ENCODE measurements around the gene OPCML.

OPCML gene

GRCh38 chr11:132804258-132804657 is 728.0 kb downstream of the OPCML start:
- Histone ChIP-seq H3F3A (ENCODE audit: insufficient read depth, low read length) (no peaks in the 10 kb centered on the region), H3K9me2 (ENCODE audit: low read depth, low read length) (no peaks in the 10 kb centered on the region), H3K79me2 (ENCODE audit: insufficient read depth, low read length) (no peaks in the 10 kb centered on the region), H4K20me1 (ENCODE audit: insufficient read depth, low read length) (no peaks in the 10 kb centered on the region), H3K9me3 (ENCODE audit: low read length) (no peaks in the 10 kb centered on the region), H2AFZ (ENCODE audit: low read length) (no peak overlapping the region), H3K4me3 (ENCODE audit: low read depth, low read length, poor library complexity, severe bottlenecking) (no peak overlapping the region), H3K27ac (ENCODE audit: low read depth, low read length, poor library complexity, severe bottlenecking) (no peak overlapping the region), H3K36me3 (ENCODE audit: insufficient read depth, low read length) (no peaks in the 10 kb centered on the region), H3K9ac (ENCODE audit: low read length) (no peak overlapping the region), H3K27me3 (ENCODE audit: insufficient read depth, low read length) (no peaks in the 10 kb centered on the region), H3K4me1 (ENCODE audit: insufficient read depth, low read length, severe bottlenecking) (no peaks in the 10 kb centered on the region), H3K4me2 (ENCODE audit: low read length) (no peak overlapping the region)
- no peak for TF ChIP-seq EZH2 (IDR thresholded peaks at IDR 0.05; ENCODE audit: borderline replicate concordance, low read length)
- TF ChIP-seq CTCF (IDR thresholded peaks at IDR 0.05; ENCODE audit: low read length) = no peak

- Histone ChIP-seq H3K36me3 (ENCODE audit: insufficient read depth, low read length) (no peaks in the 10 kb centered on the region), H3K27me3 (ENCODE audit: insufficient read depth, low read length) (no peaks in the 10 kb centered on the region), H4K20me1 (ENCODE audit: insufficient read depth, low read length) (no peaks in the 10 kb centered on the region), H3K79me2 (ENCODE audit: insufficient read depth, low read length) (no peaks in the 10 kb centered on the region), H3F3A (ENCODE audit: insufficient read depth, low read length) (no peaks in the 10 kb centered on the region), H2AFZ (ENCODE audit: low read length) (no peak overlapping the region), H3K9me2 (ENCODE audit: low read depth, low read length) (no peaks in the 10 kb centered on the region), H3K4me1 (ENCODE audit: insufficient read depth, low read length, severe bottlenecking) (no peaks in the 10 kb centered on the region), H3K4me3 (ENCODE audit: low read depth, low read length, poor library complexity, severe bottlenecking) (no peak overlapping the region), H3K9me3 (ENCODE audit: low read length) (no peaks in the 10 kb centered on the region), H3K27ac (ENCODE audit: low read depth, low read length, poor library complexity, severe bottlenecking) (no peak overlapping the region), H3K9ac (ENCODE audit: low read length) (no peak overlapping the region), H3K4me2 (ENCODE audit: low read length) (no peak overlapping the region)
- TF ChIP-seq EZH2 (IDR thresholded peaks at IDR 0.05; ENCODE audit: borderline replicate concordance, low read length) (no peak), CTCF (IDR thresholded peaks at IDR 0.05; ENCODE audit: low read length) (no peak)
These were observed 728.9 kb downstream of the OPCML start for GRCh38 chr11:132803436-132803835.

GRCh38 chr11:132802947-132803346 is 729.4 kb downstream of the OPCML start:
- no peak overlapping the region for H3K9ac ChIP-seq (ENCODE audit: low read length)
- H3K27ac ChIP-seq (ENCODE audit: low read depth, low read length, poor library complexity, severe bottlenecking) = no peak overlapping the region
- H3K9me2 ChIP-seq (ENCODE audit: low read depth, low read length) = no peaks in the 10 kb centered on the region
- H3K79me2 ChIP-seq (ENCODE audit: insufficient read depth, low read length) = no peaks in the 10 kb centered on the region
- no peaks in the 10 kb centered on the region for H3K27me3 ChIP-seq (ENCODE audit: insufficient read depth, low read length)
- no peak for TF ChIP-seq EZH2 (IDR thresholded peaks at IDR 0.05; ENCODE audit: borderline replicate concordance, low read length)
- no peak for TF ChIP-seq CTCF (IDR thresholded peaks at IDR 0.05; ENCODE audit: low read length)
- H3K4me1 ChIP-seq (ENCODE audit: insufficient read depth, low read length, severe bottlenecking) = no peaks in the 10 kb centered on the region
- no peaks in the 10 kb centered on the region for H3K9me3 ChIP-seq (ENCODE audit: low read length)
- H3K4me2 ChIP-seq (ENCODE audit: low read length) = no peak overlapping the region
- H3F3A ChIP-seq (ENCODE audit: insufficient read depth, low read length) = no peaks in the 10 kb centered on the region
- no peak overlapping the region for H2AFZ ChIP-seq (ENCODE audit: low read length)
- H4K20me1 ChIP-seq (ENCODE audit: insufficient read depth, low read length) = no peaks in the 10 kb centered on the region
- no peaks in the 10 kb centered on the region for H3K36me3 ChIP-seq (ENCODE audit: insufficient read depth, low read length)
- no peak overlapping the region for H3K4me3 ChIP-seq (ENCODE audit: low read depth, low read length, poor library complexity, severe bottlenecking)

Data from OCI-LY1 (cell line).